ENCODE results near the gene NUDT22. TPM values are rescaled to one million over a fixed set of nuclear protein-coding genes. Genes with fewer than 3 reads are reported as not detected.

NUDT22 gene
- total and polyA plus RNA-seq, 7 experiments from 2014 or later, result 40.7 to 94.0 (median 56.9) TPM

DNA sequence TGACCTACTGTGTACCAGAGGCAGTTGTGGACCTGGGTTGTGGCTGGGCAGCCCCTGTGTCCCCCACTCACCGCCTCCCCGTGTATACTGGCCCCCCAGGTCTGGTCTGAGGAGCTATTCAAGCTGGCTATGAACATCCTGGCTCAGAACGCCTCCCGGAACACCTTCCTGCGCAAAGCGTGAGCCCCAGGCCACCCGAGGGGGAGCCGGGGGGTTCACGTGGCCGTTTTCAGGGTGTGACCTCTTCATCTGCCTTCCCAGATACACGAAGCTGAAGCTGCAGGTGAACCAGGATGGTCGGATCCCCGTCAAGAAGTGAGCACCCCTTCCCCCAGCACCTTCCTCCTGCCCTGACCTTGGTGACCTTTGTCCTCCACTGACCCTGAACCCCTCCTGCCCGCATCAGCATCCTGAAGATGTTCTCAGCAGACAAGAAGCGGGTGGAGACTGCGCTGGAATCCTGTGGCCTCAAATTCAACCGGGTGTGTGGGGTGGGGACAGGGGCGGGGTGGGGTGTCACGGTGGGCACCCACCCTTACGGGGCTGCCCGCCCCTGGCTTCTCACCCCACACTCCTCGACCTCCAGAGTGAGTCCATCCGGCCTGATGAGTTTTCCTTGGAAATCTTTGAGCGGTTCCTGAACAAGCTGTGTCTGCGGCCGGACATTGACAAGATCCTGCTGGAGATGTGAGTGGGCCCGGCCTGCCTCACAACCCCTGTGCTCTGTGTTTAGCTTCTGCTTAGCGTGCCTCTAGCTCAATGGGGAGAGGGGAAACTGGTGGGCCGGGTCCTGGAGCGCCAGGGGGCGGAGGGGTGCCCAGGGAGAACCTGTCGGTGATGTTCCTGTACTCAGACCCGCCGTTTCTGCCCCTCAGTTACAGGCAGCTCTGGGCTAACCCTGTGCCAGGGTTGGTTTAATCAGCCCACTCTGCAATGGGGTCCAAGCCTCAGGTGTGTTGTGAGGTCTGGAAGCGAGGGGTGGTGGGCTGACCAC is 29.4 kb downstream of the NUDT22 start:
- Histone ChIP-seq H3K36me3 (ENCODE audit: control insufficient read depth in 2 of 3, insufficient read depth in 3 of 3, low read length in 3 of 3) (peaks cover 0 to 8% (median 0%) of the 10 kb centered on the region in 3 experiments), H3K4me3 (ENCODE audit: low read length) (no peak overlapping the region), H3K9me3 (ENCODE audit: control insufficient read depth in 2 of 3, low read length in 3 of 3) (no peaks in the 10 kb centered on the region), H3K4me1 (ENCODE audit: control insufficient read depth in 2 of 2, insufficient read depth in 2 of 2, low read length in 2 of 2) (peaks cover 9 to 12% of the 10 kb centered on the region in 2 donors), H3K27me3 (ENCODE audit: control insufficient read depth in 2 of 2, insufficient read depth in 2 of 2, low read length in 2 of 2) (no peaks in the 10 kb centered on the region), H3K27ac (ENCODE audit: low read depth, low read length) (no peak overlapping the region)
- ChIA-PET POLR2A (interaction anchor here (1.2 to 1.4 kb wide), 2 partner anchors 13 to 14 kb away, joined by 4 to 5 read pairs; partner anchors contain the start of gene FKBP2), CTCF (interaction anchor here (0.8 to 0.9 kb wide), 2 partner anchors 49 to 51 kb away, joined by 3 read pairs; partner anchors contain the start of gene FERMT3)
- ATAC-seq (no peak), DNase-seq (no peak)
- Mint-ChIP-seq H3K4me3 (no peak overlapping the region), H3K36me3 (peaks cover 0 to 7% (median 0%) of the 10 kb centered on the region in 5 donors), H3K4me1 (peaks cover 0 to 28% (median 7%) of the 10 kb centered on the region in 7 donors), H3K27me3 (peaks cover 0 to 3% (median 0%) of the 10 kb centered on the region in 5 donors), H3K9me3 (peaks cover 0 to 2% (median 0%) of the 10 kb centered on the region in 11 donors), H3K27ac (no peak overlapping the region)
- intact Hi-C loops (cut with micrococcal nuclease), result no loop called here

DNA sequence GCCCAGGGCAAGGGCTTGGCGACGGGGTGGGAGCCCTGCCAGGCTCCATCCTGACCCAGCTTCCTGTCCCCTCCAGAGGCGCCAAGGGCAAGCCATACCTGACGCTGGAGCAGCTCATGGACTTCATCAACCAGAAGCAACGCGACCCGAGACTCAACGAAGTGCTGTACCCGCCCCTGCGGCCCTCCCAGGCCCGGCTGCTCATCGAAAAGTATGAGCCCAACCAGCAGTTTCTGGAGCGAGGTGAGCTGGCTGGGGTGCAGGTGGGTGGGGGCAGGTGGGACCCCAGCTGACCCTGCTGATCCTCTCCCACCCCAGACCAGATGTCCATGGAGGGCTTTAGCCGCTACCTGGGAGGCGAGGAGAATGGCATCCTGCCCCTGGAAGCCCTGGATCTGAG is 30.2 kb downstream of the NUDT22 start:
- Histone ChIP-seq H3K4me3 (ENCODE audit: low read length) (no peak overlapping the region), H3K4me1 (ENCODE audit: control insufficient read depth in 2 of 2, insufficient read depth in 2 of 2, low read length in 2 of 2) (peaks cover 7 to 9% of the 10 kb centered on the region in 2 donors), H3K27me3 (ENCODE audit: control insufficient read depth in 2 of 2, insufficient read depth in 2 of 2, low read length in 2 of 2) (no peaks in the 10 kb centered on the region), H3K27ac (ENCODE audit: low read depth, low read length) (no peak overlapping the region), H3K9me3 (ENCODE audit: control insufficient read depth in 2 of 3, low read length in 3 of 3) (no peaks in the 10 kb centered on the region), H3K36me3 (ENCODE audit: control insufficient read depth in 2 of 3, insufficient read depth in 3 of 3, low read length in 3 of 3) (peaks cover 0 to 8% (median 0%) of the 10 kb centered on the region in 3 experiments)
- H3K27me3 Mint-ChIP-seq, result no peaks in the 10 kb centered on the region
- intact Hi-C loops (cut with micrococcal nuclease), result no loop called here
- H3K4me3 Mint-ChIP-seq, result no peak overlapping the region
- peaks cover 0 to 2% (median 0%) of the 10 kb centered on the region in 11 donors for H3K9me3 Mint-ChIP-seq
- H3K27ac Mint-ChIP-seq, result no peak overlapping the region
- POLR2A ChIA-PET, result interaction anchor here (1.2 kb wide), 1 partner anchor 13 kb away, joined by 4 read pairs; no protein-coding TSS in a partner anchor
- DNase-seq (no peak), ATAC-seq (no peak)
- H3K36me3 Mint-ChIP-seq, result peaks cover 0 to 7% (median 0%) of the 10 kb centered on the region in 5 donors
- H3K4me1 Mint-ChIP-seq, result peaks cover 0 to 25% (median 7%) of the 10 kb centered on the region in 7 donors
- CTCF ChIA-PET, result no interaction called here

- no peak overlapping the region for H3K4me3 Mint-ChIP-seq
- intact Hi-C loops (cut with micrococcal nuclease), result no loop called here
- CTCF ChIA-PET, result no interaction called here
- no peaks in the 10 kb centered on the region for H3K9me3 Mint-ChIP-seq
- no peaks in the 10 kb centered on the region for H3K4me1 ChIP-seq (ENCODE audit: control insufficient read depth in 2 of 2, insufficient read depth in 2 of 2, low read length in 2 of 2)
- H3K4me3 ChIP-seq (ENCODE audit: low read length), result no peak overlapping the region
- POLR2A ChIA-PET, result interaction anchor here (0.6 to 2.2 kb wide), 4 partner anchors 9 to 1768 kb away, joined by 3 to 8 read pairs (median 4); partner anchors contain the start of genes CATSPER1 and SF1
- ATAC-seq, result no peak
- no peaks in the 10 kb centered on the region for H3K27me3 Mint-ChIP-seq
- H3K36me3 Mint-ChIP-seq, result peaks cover 0 to 7% (median 2%) of the 10 kb centered on the region in 5 donors
- H3K27ac ChIP-seq (ENCODE audit: low read depth, low read length), result no peak overlapping the region
- peaks cover 0 to 11% (median 0%) of the 10 kb centered on the region in 7 donors for H3K4me1 Mint-ChIP-seq
- DNase-seq, result no peak
- no peaks in the 10 kb centered on the region for H3K9me3 ChIP-seq (ENCODE audit: control insufficient read depth in 2 of 3, low read length in 3 of 3)
- H3K27me3 ChIP-seq (ENCODE audit: control insufficient read depth in 2 of 2, insufficient read depth in 2 of 2, low read length in 2 of 2), result no peaks in the 10 kb centered on the region
- H3K36me3 ChIP-seq (ENCODE audit: control insufficient read depth in 2 of 3, insufficient read depth in 3 of 3, low read length in 3 of 3), result peaks cover 0 to 11% (median 0%) of the 10 kb centered on the region in 3 experiments
- no peak overlapping the region for H3K27ac Mint-ChIP-seq
Observed at GRCh38 chr11:64258356-64258755, 32.3 kb downstream of the NUDT22 start.

GRCh38 chr11:64258946-64259532 is 33.0 kb downstream of the NUDT22 start:
- Mint-ChIP-seq H3K27ac (no peak overlapping the region), H3K27me3 (no peaks in the 10 kb centered on the region), H3K4me1 (peaks cover 0 to 9% (median 0%) of the 10 kb centered on the region in 7 donors), H3K36me3 (peaks cover 0 to 7% (median 2%) of the 10 kb centered on the region in 5 donors), H3K4me3 (no peak overlapping the region), H3K9me3 (no peaks in the 10 kb centered on the region)
- Histone ChIP-seq H3K4me1 (ENCODE audit: control insufficient read depth in 2 of 2, insufficient read depth in 2 of 2, low read length in 2 of 2) (no peaks in the 10 kb centered on the region), H3K36me3 (ENCODE audit: control insufficient read depth in 2 of 3, insufficient read depth in 3 of 3, low read length in 3 of 3) (peaks cover 0 to 11% (median 0%) of the 10 kb centered on the region in 3 experiments), H3K9me3 (ENCODE audit: control insufficient read depth in 2 of 3, low read length in 3 of 3) (no peaks in the 10 kb centered on the region), H3K27me3 (ENCODE audit: control insufficient read depth in 2 of 2, insufficient read depth in 2 of 2, low read length in 2 of 2) (no peaks in the 10 kb centered on the region), H3K4me3 (ENCODE audit: low read length) (no peak overlapping the region), H3K27ac (ENCODE audit: low read depth, low read length) (no peak overlapping the region)
- CTCF ChIA-PET, result interaction anchor here (0.7 kb wide), 1 partner anchor 55 kb away, joined by 4 read pairs; no protein-coding TSS in a partner anchor
- POLR2A ChIA-PET, result interaction anchor here (2.2 kb wide), 1 partner anchor 10 kb away, joined by 8 read pairs; no protein-coding TSS in a partner anchor
- DNase-seq (no peak), ATAC-seq (no peak)
- intact Hi-C loops (cut with micrococcal nuclease), result no loop called here

DNA sequence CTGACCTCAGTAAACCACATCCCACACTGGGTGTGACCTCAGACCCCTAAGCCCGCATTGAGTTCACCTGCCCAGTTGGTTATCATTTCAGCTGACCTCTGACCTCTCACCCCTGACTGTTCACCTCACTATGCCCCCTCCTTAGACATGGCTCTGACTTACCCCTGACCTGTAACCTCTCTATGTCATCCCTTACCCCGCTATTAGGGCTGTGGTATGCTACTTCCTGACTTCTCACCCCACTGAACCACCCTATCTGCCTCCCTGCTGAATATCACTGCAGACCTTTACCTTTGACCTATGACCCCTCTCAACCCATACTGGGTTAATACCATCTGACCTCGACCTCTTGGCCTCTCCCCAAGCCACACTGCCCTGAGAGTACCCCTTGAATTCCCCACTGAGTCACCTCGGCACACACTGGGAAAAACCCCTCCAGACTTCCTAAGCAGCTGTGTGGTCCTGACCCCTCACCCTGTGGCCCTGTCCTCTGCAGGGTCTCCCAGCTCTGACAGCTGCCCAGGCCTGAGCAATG is 33.5 kb downstream of the NUDT22 start:
- peaks cover 0 to 9% (median 0%) of the 10 kb centered on the region in 7 donors for H3K4me1 Mint-ChIP-seq
- ATAC-seq (no peak), DNase-seq (no peak)
- no peak overlapping the region for H3K4me3 Mint-ChIP-seq
- Histone ChIP-seq H3K27ac (ENCODE audit: low read depth, low read length) (no peak overlapping the region), H3K4me3 (ENCODE audit: low read length) (no peak overlapping the region), H3K36me3 (ENCODE audit: control insufficient read depth in 2 of 3, insufficient read depth in 3 of 3, low read length in 3 of 3) (peaks cover 0 to 11% (median 0%) of the 10 kb centered on the region in 3 experiments), H3K9me3 (ENCODE audit: control insufficient read depth in 2 of 3, low read length in 3 of 3) (no peaks in the 10 kb centered on the region), H3K4me1 (ENCODE audit: control insufficient read depth in 2 of 2, insufficient read depth in 2 of 2, low read length in 2 of 2) (no peaks in the 10 kb centered on the region), H3K27me3 (ENCODE audit: control insufficient read depth in 2 of 2, insufficient read depth in 2 of 2, low read length in 2 of 2) (no peaks in the 10 kb centered on the region)
- CTCF ChIA-PET, result no interaction called here
- POLR2A ChIA-PET, result interaction anchor here (0.6 kb wide), 1 partner anchor 448 kb away, joined by 4 read pairs; no protein-coding TSS in a partner anchor
- no peaks in the 10 kb centered on the region for H3K9me3 Mint-ChIP-seq
- H3K36me3 Mint-ChIP-seq, result peaks cover 0 to 7% (median 2%) of the 10 kb centered on the region in 5 donors
- intact Hi-C loops (cut with micrococcal nuclease), result no loop called here
- no peak overlapping the region for H3K27ac Mint-ChIP-seq
- no peaks in the 10 kb centered on the region for H3K27me3 Mint-ChIP-seq

DNA sequence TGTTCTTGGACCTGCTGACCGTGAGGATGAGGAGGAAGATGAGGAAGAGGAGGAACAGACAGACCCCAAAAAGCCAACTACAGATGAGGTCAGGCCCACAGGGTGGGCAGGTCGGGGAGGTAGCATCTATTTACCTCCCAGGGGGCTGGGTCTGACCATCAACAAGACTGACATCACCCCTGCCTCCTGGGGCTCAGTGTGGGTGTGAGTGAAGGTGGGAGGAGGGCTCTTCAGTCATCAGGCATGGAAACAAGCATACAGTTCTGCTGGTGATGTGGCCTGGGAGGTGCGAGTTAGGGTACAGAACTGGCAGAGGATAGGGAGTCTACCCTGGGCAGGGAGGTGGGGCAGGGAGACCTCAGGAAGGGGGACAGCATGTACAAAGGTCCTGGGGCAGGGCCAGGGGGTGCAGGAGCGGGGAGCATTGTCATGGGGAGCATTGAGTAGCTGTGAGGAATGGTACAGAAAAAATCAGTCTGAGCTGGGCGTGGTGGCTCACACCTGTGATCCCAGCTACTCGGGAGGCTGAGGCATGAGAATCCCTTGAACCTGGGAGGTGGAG is 34.2 kb downstream of the NUDT22 start:
- no peak overlapping the region for H3K27ac ChIP-seq (ENCODE audit: low read depth, low read length)

More for the DNA sequence above, 34.2 kb downstream of the NUDT22 start:
- peaks cover 0 to 7% (median 2%) of the 10 kb centered on the region in 5 donors for H3K36me3 Mint-ChIP-seq
- no peaks in the 10 kb centered on the region for H3K27me3 Mint-ChIP-seq
- no peaks in the 10 kb centered on the region for H3K9me3 Mint-ChIP-seq
- DNase-seq (no peak), ATAC-seq (no peak)
- Histone ChIP-seq H3K4me1 (ENCODE audit: control insufficient read depth in 2 of 2, insufficient read depth in 2 of 2, low read length in 2 of 2) (no peaks in the 10 kb centered on the region), H3K27me3 (ENCODE audit: control insufficient read depth in 2 of 2, insufficient read depth in 2 of 2, low read length in 2 of 2) (no peaks in the 10 kb centered on the region), H3K9me3 (ENCODE audit: control insufficient read depth in 2 of 3, low read length in 3 of 3) (no peaks in the 10 kb centered on the region), H3K4me3 (ENCODE audit: low read length) (no peak overlapping the region), H3K36me3 (ENCODE audit: control insufficient read depth in 2 of 3, insufficient read depth in 3 of 3, low read length in 3 of 3) (peaks cover 0 to 11% (median 0%) of the 10 kb centered on the region in 3 experiments)
- H3K4me1 Mint-ChIP-seq, result peaks cover 0 to 9% (median 0%) of the 10 kb centered on the region in 7 donors
- H3K4me3 Mint-ChIP-seq, result no peak overlapping the region
- intact Hi-C loops (cut with micrococcal nuclease), result no loop called here
- ChIA-PET CTCF (no interaction called here), POLR2A (interaction anchor here (0.6 kb wide), 1 partner anchor 447 kb away, joined by 4 read pairs; no protein-coding TSS in a partner anchor)
- H3K27ac Mint-ChIP-seq, result peak overlapping the region in 2 of 9 donors; percentile 5 to 56
